ENCODE data around the gene KLKB1. TPM values are rescaled to one million over a fixed set of nuclear protein-coding genes. Genes with fewer than 3 reads are reported as not detected.

KLKB1 gene
- total RNA-seq, 2 experiments from 2014 or later, result not detected

- Histone ChIP-seq H3K9me2 (ENCODE audit: insufficient read depth, low read length) (no peaks in the 10 kb centered on the region), H3K4me3 (ENCODE audit: low read depth, low read length, poor library complexity, severe bottlenecking) (no peak overlapping the region), H3K4me2 (ENCODE audit: low read length) (no peak overlapping the region), H3K36me3 (ENCODE audit: insufficient read depth, low read length) (no peaks in the 10 kb centered on the region), H2AFZ (ENCODE audit: low read length) (no peak overlapping the region), H3K27ac (ENCODE audit: low read depth, low read length, poor library complexity, severe bottlenecking) (no peak overlapping the region), H3K4me1 (ENCODE audit: insufficient read depth, low read length, poor library complexity, severe bottlenecking) (no peaks in the 10 kb centered on the region), H3K79me2 (ENCODE audit: insufficient read depth, low read depth, low read length) (no peaks in the 10 kb centered on the region), H3K9me3 (ENCODE audit: low read length) (no peaks in the 10 kb centered on the region), H4K20me1 (ENCODE audit: insufficient read depth, low read length) (no peaks in the 10 kb centered on the region)
- intact Hi-C loops (cut with micrococcal nuclease; ENCODE audit: unreplicated experiment), result no loop called here
- TF ChIP-seq CTCF (conservative IDR thresholded peaks at IDR 0.05; ENCODE audit: low read length) (no peak), EZH2phosphoT487 (IDR thresholded peaks at IDR 0.05; ENCODE audit: borderline replicate concordance, low read depth, low read length) (no peak)
- POLR2A ChIA-PET, result no interaction called here
- DNase-seq (ENCODE audit: low spot score), result no peak
- CTCF ChIA-PET (ENCODE audit: unreplicated experiment), result no interaction called here
- no TSS peak for BruUV-seq (replicated peaks)
These were observed 7.1 kb downstream of the KLKB1 start for GRCh38 chr4:186234367-186234766.

GRCh38 chr4:186236126-186236525, 8.8 kb downstream of the KLKB1 start:
- Histone ChIP-seq H3K27ac (ENCODE audit: low read depth, low read length, poor library complexity, severe bottlenecking) (no peak overlapping the region), H3K9me2 (ENCODE audit: insufficient read depth, low read length) (no peaks in the 10 kb centered on the region), H3K79me2 (ENCODE audit: insufficient read depth, low read depth, low read length) (no peaks in the 10 kb centered on the region), H2AFZ (ENCODE audit: low read length) (no peak overlapping the region), H3K9me3 (ENCODE audit: low read length) (no peaks in the 10 kb centered on the region), H4K20me1 (ENCODE audit: insufficient read depth, low read length) (no peaks in the 10 kb centered on the region), H3K4me1 (ENCODE audit: insufficient read depth, low read length, poor library complexity, severe bottlenecking) (no peaks in the 10 kb centered on the region), H3K4me3 (ENCODE audit: low read depth, low read length, poor library complexity, severe bottlenecking) (no peak overlapping the region), H3K36me3 (ENCODE audit: insufficient read depth, low read length) (no peaks in the 10 kb centered on the region), H3K4me2 (ENCODE audit: low read length) (no peak overlapping the region)
- no peak for DNase-seq (ENCODE audit: low spot score)
- TF ChIP-seq EZH2phosphoT487 (IDR thresholded peaks at IDR 0.05; ENCODE audit: borderline replicate concordance, low read depth, low read length) (no peak), CTCF (conservative IDR thresholded peaks at IDR 0.05; ENCODE audit: low read length) (no peak)
- BruUV-seq (replicated peaks), result no TSS peak
- ChIA-PET POLR2A (interaction anchor here (0.6 kb wide), 1 partner anchor 134 kb away, joined by 3 read pairs; no protein-coding TSS in a partner anchor), CTCF (ENCODE audit: unreplicated experiment) (no interaction called here)
- intact Hi-C loops (cut with micrococcal nuclease; ENCODE audit: unreplicated experiment), result no loop called here

- H3K9me3 ChIP-seq (ENCODE audit: low read length), result no peaks in the 10 kb centered on the region
- no peak overlapping the region for H2AFZ ChIP-seq (ENCODE audit: low read length)
- no peak overlapping the region for H3K4me3 ChIP-seq (ENCODE audit: low read depth, low read length, poor library complexity, severe bottlenecking)
- H3K9me2 ChIP-seq (ENCODE audit: insufficient read depth, low read length), result no peaks in the 10 kb centered on the region
- H3K79me2 ChIP-seq (ENCODE audit: insufficient read depth, low read depth, low read length), result no peaks in the 10 kb centered on the region
- DNase-seq (ENCODE audit: low spot score), result no peak
- ChIA-PET POLR2A (no interaction called here), CTCF (ENCODE audit: unreplicated experiment) (no interaction called here)
- BruUV-seq (replicated peaks), result no TSS peak
- H3K4me1 ChIP-seq (ENCODE audit: insufficient read depth, low read length, poor library complexity, severe bottlenecking), result no peaks in the 10 kb centered on the region
- no peaks in the 10 kb centered on the region for H4K20me1 ChIP-seq (ENCODE audit: insufficient read depth, low read length)
- no peak overlapping the region for H3K4me2 ChIP-seq (ENCODE audit: low read length)
- H3K36me3 ChIP-seq (ENCODE audit: insufficient read depth, low read length), result no peaks in the 10 kb centered on the region
- no peak for TF ChIP-seq CTCF (conservative IDR thresholded peaks at IDR 0.05; ENCODE audit: low read length)
- no peak for TF ChIP-seq EZH2phosphoT487 (IDR thresholded peaks at IDR 0.05; ENCODE audit: borderline replicate concordance, low read depth, low read length)
- intact Hi-C loops (cut with micrococcal nuclease; ENCODE audit: unreplicated experiment), result no loop called here
- no peak overlapping the region for H3K27ac ChIP-seq (ENCODE audit: low read depth, low read length, poor library complexity, severe bottlenecking)
These were observed 13.1 kb downstream of the KLKB1 start for GRCh38 chr4:186240452-186240847.

All from OCI-LY7 (cell line).